Stimulated activated CD4-positive, alpha-beta T cell treated with anti-CD3 and anti-CD28 coated beads, Interleukin-15, amount 100 ng/mL, for 24 hours (primary cell): ENCODE data around the gene CHRND.

Experiments
- DNase-seq: peaks from one replicate; pipeline ENCODE4 v3.0.0-alpha.2; 2020

Gene CHRND

GRCh38 chr2:232525791-232526371, at the start of gene CHRND:
TSS of gene CHRND (plus strand) at chr2:232526160. CDS start at chr2:232526216, 56 bp downstream.
- no peak for DNase-seq

GRCh38 chr2:232476791-232477190, 49.2 kb upstream of the CHRND start:
- no peak for DNase-seq

DNA sequence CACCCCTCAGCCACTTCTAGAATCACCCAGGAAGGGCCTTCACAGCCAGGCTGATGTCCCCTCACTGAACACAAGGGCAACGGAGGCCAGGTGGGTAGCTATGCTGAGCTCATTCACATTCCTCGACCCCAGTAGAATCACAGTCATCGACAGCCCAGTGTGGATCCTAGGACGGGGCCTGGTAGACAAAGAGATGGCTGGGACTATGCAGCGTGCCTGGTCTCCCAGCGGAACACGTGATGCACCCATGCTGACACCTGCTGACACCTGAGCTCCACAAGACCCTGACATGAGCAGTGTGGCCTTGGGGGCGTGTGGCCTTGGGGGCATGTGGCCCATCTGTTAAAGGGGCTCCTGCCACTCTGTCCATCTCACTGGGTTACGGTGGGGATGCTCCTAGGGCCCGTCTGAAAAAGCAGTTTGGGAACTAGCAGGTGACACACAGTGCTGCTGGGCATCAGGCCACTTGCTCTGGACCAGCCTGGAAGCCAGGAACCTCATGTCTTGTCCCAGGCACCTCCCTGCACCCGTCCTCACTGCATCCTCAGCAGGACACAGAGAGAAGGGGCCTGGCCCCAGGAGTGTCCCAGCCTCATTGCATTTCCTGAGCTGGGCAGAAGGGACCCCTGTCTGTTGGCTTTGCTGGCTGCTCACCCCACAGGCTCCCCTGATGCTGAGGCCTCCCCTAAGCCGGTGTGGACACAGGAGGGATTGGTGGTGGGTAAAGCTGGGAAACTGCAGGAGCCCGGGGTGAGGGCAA, 48.0 kb upstream of the CHRND start:
- DNase-seq, result no peak

- DNase-seq, result no peak
Measured at GRCh38 chr2:232478571-232479340, 47.2 kb upstream of the CHRND start.

DNA sequence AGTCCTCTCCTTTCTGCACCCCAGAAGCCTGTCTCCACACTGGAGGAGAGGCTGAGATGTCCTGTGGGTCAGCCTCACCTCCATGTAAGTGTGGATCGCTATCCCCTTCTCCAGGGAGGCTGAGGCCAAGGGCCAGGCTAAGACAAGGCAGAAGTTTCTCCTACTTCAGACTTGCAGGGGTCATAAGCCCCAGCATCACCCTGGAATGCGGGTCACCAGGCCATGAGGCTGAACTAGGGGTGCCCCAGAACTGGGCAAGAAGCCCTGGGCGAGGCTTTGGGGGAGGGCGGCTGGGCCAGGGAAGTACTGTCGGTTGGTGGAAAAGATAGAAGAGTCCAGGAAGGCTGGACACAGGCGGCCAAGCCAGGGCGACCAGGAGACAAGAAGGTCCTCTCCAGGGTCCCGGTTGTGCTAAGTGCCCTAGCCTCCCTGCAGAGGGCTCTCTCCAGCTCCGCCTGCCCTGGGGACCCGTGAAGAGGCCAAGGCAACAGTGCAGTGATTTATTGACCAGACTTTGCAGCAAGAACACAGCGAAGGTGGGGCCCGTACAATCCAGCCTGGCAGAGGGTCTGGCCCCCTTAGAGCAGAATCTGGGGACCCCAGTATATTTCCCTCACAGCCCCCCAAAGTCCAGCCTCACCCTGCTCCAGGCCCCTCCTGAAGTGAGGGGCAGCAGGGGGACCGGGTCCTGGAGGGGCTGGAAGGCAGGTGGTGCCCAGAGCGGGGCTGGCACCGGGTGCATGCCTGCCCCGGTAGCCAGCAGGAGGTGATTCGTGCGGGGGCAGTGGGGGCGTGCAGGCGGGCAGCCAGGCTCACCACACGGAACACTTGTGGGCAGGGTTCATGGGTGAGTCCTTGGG, 46.4 kb upstream of the CHRND start:
- no peak for DNase-seq

DNA sequence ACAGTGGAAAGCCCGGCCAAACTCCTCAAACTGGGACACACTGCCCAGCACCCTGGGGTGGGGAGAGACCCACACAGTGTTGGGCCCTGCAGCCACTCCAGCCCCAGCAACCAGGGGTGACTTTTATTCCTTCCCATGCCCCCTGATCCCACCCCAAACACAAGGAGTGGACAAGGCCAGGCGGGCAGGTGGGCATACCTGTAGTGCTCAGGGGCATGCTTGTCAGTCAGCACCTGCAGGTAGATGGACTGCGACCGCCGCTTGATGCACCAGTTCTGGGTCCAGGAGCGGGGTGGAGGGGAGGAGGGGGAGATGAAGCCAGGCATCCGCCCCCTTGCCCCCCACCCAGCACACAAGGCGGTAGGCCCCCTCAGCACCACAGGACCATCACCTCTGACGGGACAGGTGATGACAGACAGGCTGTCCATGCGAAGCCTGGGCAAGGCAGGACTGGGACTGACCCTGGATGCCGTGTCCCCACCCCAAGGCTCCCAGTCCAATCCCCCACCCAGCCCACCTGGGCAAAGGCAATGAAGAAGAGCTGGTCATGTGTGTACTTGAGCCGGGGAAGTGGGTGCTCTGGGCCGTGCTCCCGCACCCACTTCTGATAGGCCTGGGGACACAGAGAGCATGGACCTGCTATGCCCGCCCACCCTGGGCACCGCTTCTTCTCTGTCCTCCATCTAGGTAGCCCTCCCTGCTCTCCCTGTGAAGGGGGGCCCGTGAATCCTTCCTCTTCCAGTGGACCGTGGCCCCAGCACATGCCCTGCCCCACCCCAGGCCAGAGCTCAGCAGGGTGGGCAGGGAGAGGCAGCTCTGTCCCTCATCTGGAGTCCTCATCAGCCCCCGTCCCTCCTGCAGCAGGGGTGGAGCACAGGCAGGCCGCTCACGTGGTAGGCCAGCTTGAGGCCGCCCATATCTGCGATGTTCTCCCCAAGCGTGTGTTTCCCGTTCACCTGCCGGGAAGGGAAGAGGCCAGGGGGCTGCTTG, 45.5 kb upstream of the CHRND start:
- no peak for DNase-seq

- DNase-seq, result no peak
Measured at GRCh38 chr2:232481322-232482140, 44.4 kb upstream of the CHRND start.

DNA sequence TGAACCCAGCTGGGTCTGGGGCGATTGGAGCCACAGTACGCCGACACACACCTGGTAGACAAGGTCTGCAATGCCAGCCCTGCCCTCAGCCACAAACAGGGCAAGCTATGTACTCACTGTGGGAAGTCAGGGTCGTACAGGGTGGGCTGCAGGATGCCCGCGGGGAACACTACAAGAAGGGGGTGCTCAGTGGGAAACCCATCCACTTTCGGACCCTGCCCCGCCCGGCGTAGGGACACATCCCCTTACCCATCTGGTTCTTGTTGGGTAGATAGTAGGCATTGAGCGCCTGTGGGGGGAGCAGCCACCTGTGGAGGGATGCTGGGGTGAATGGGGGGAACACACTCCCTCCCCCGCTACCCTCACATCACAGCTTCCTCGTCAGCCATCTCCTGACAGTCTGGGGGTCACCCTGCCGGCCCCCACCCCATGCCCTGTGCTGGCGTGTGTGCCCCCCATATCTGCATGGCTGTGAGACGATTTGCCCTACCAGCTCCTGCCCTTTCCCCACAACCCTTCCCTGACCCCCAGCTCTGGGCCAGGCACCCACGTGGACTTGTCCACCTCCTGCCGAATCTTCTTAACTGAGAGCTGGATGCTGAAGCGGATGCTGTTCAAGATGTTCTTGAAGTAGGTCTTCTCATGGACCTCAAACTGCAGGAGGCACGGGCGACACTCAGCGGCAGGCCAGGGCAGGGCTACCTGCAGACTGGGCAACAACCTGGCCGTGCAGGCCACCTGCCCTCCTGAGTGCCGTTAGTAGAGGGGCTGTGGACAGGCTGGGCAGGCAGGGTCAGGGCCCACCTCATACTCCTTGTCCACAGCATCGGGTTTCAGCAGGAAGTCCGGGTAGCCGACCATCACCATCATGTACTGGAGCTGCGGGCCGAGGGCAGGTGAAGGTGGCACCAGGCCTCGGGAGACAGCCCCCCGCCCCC, 43.4 kb upstream of the CHRND start:
- no peak for DNase-seq

DNA sequence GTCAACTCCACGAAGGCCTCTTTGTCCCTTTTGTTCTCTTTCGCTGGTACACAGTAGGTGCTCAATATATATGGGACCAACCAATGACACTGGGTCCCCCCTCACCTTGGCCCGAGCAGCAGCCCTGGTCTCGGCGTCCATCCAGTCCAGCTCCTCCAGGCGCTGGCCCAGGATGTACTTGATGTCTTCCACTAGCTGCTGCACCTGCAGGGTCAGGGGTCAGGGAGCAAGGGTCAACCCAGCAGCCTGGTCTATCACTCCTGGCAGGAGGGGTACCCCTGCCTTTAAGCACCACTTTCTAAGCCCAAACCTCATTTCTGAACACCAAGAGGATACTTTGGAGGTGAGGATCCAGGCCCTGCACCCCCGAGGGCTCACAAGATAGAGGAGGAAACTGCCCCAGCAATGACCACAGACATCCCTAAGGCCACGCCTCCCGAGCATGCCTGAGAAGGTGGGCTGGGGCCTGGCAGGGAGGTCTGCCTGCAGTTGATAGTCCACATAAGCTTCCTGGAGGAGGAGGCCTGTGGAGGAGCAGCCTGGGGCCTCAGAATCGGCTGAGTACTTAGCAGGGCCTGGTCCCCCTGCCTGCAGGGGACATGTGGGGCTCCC, 42.5 kb upstream of the CHRND start:
- DNase-seq, result no peak

DNA sequence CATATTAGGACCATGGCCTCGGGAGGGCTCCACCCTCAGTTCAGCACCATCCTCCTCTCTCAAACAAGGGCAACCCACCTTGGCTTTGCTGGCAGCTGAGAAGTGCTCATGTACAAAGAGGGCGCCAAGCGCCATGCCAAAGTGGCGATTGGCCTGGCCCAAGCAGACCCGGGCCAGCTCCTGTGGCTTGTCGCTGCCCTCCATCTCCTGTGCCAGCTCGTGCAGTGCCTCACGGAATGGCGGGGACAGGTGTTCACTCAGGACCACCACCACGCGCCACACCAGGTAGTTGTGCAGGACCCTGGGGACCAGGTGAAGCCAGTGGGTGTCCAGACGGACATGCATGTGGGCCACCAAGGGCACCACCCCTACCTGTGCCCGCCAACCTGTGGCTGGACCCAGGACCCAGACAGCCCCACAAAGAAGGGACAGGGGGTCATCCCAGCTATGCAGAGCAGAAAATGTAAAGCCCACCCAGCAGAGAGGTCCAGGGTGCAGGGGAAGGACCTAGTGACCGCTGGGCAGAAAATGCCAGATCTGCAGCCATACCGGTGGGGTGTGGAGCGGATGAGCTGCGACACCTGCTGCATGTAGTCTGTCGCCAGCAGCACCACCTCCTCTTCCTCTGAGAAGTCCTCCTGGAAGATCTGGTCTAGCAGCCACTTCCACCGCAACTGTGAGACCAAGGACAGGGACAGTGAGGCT, 41.9 kb upstream of the CHRND start:
- no peak for DNase-seq

- DNase-seq, result no peak
Measured at GRCh38 chr2:232484628-232485347, 41.2 kb upstream of the CHRND start.

GRCh38 chr2:232485348-232485756, 40.6 kb upstream of the CHRND start:
- DNase-seq, result no peak

- DNase-seq, result no peak
Measured at GRCh38 chr2:232485757-232486557, 40.0 kb upstream of the CHRND start.

- no peak for DNase-seq
Measured at GRCh38 chr2:232486558-232487384, 39.2 kb upstream of the CHRND start.

- DNase-seq, result peak; percentile 34
Measured at GRCh38 chr2:232487385-232488096, 38.4 kb upstream of the CHRND start, which contains the start of gene ECEL1. TSS of gene ECEL1 (minus strand) at chr2:232487834. CDS start at chr2:232486653, 1,181 bp downstream.
